Measurements from ENCODE around the gene CHRNA5.

The CHRNA5 gene

DNA sequence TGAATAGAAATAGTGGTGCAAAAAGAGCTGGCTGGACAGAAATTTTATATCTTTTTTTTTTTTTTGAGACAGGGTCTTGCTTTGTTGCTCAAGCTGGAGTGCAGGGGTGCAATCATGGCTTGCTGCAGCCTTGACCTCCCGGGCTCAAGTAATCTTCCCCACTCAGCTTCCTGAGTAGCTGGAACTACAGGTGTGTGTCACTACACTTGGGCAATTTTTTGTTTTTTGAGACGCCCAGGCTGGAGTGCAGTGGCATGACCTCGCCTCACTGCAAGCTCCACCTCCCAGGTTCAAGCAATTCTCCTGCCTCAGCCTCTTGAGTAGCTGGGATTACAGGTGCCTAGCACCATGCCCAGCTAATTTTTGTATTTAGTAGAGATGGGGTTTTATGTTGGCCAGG, 33.0 kb downstream of the CHRNA5 start:
- H3K27me3 ChIP-seq (ENCODE audit: insufficient read depth, low read length): peaks cover 8% of the 10 kb centered on the region; the same call in 1 of the 2 replicates

DNA sequence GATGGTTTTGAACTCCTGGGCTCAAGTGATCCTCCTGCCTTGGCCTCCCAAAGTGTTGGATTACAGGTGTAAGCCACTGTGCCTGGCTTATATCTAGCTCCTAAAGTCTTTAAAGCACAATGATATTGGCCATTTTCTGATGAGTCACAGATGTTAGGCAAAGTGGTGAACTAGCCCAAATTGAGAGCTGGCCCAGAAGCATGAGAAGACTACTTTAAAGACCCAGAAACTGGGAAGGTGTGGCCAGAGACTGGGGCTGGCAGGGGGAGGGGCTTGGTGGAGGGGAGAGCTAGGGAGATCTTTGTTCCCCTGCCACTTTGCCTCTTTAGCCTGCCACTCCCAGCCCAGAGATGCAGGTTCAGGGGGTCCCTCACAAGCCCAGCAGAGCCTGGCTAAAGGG, 33.9 kb downstream of the CHRNA5 start:
- Histone ChIP-seq H3K27ac (ENCODE audit: low read depth, low read length, poor library complexity, severe bottlenecking) (no peak overlapping the region), H3K4me1 (ENCODE audit: insufficient read depth, low read length, severe bottlenecking) (no peaks in the 10 kb centered on the region), H3K4me2 (ENCODE audit: low read length) (no peak overlapping the region), H3F3A (ENCODE audit: insufficient read depth, low read length) (no peaks in the 10 kb centered on the region), H3K9me3 (ENCODE audit: low read length) (no peaks in the 10 kb centered on the region), H3K9ac (ENCODE audit: low read length) (no peak overlapping the region), H2AFZ (ENCODE audit: low read length) (no peak overlapping the region), H3K79me2 (ENCODE audit: insufficient read depth, low read length) (no peaks in the 10 kb centered on the region), H3K27me3 (ENCODE audit: insufficient read depth, low read length) (peaks cover 8% of the 10 kb centered on the region; the same call in 1 of the 2 replicates), H3K36me3 (ENCODE audit: insufficient read depth, low read length) (no peaks in the 10 kb centered on the region), H3K9me2 (ENCODE audit: low read depth, low read length) (no peaks in the 10 kb centered on the region), H4K20me1 (ENCODE audit: insufficient read depth, low read length) (no peaks in the 10 kb centered on the region), H3K4me3 (ENCODE audit: low read depth, low read length, poor library complexity, severe bottlenecking) (no peak overlapping the region)
- TF ChIP-seq, protein P1, sequence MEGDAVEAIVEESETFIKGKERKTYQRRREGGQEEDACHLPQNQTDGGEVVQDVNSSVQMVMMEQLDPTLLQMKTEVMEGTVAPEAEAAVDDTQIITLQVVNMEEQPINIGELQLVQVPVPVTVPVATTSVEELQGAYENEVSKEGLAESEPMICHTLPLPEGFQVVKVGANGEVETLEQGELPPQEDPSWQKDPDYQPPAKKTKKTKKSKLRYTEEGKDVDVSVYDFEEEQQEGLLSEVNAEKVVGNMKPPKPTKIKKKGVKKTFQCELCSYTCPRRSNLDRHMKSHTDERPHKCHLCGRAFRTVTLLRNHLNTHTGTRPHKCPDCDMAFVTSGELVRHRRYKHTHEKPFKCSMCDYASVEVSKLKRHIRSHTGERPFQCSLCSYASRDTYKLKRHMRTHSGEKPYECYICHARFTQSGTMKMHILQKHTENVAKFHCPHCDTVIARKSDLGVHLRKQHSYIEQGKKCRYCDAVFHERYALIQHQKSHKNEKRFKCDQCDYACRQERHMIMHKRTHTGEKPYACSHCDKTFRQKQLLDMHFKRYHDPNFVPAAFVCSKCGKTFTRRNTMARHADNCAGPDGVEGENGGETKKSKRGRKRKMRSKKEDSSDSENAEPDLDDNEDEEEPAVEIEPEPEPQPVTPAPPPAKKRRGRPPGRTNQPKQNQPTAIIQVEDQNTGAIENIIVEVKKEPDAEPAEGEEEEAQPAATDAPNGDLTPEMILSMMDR (IDR thresholded peaks at IDR 0.05; ENCODE audit: low read length): no peak
- TF ChIP-seq EZH2 (IDR thresholded peaks at IDR 0.05; ENCODE audit: borderline replicate concordance, low read length): no peak

More for the DNA sequence above, 33.0 kb downstream of the CHRNA5 start:
- no peak overlapping the region for H3K27ac ChIP-seq (ENCODE audit: low read depth, low read length, poor library complexity, severe bottlenecking)
- H3K9ac ChIP-seq (ENCODE audit: low read length): no peak overlapping the region
- H3K9me2 ChIP-seq (ENCODE audit: low read depth, low read length): no peaks in the 10 kb centered on the region
- TF ChIP-seq EZH2 (IDR thresholded peaks at IDR 0.05; ENCODE audit: borderline replicate concordance, low read length): no peak
- TF ChIP-seq, protein P1 (IDR thresholded peaks at IDR 0.05; ENCODE audit: low read length): no peak
- no peaks in the 10 kb centered on the region for H3K4me1 ChIP-seq (ENCODE audit: insufficient read depth, low read length, severe bottlenecking)
- no peak overlapping the region for H2AFZ ChIP-seq (ENCODE audit: low read length)
- H3F3A ChIP-seq (ENCODE audit: insufficient read depth, low read length): no peaks in the 10 kb centered on the region
- no peaks in the 10 kb centered on the region for H3K79me2 ChIP-seq (ENCODE audit: insufficient read depth, low read length)
- H3K4me3 ChIP-seq (ENCODE audit: low read depth, low read length, poor library complexity, severe bottlenecking): no peak overlapping the region
- H3K9me3 ChIP-seq (ENCODE audit: low read length): no peaks in the 10 kb centered on the region
- H4K20me1 ChIP-seq (ENCODE audit: insufficient read depth, low read length): no peaks in the 10 kb centered on the region
- H3K36me3 ChIP-seq (ENCODE audit: insufficient read depth, low read length): no peaks in the 10 kb centered on the region
- H3K4me2 ChIP-seq (ENCODE audit: low read length): no peak overlapping the region

DNA sequence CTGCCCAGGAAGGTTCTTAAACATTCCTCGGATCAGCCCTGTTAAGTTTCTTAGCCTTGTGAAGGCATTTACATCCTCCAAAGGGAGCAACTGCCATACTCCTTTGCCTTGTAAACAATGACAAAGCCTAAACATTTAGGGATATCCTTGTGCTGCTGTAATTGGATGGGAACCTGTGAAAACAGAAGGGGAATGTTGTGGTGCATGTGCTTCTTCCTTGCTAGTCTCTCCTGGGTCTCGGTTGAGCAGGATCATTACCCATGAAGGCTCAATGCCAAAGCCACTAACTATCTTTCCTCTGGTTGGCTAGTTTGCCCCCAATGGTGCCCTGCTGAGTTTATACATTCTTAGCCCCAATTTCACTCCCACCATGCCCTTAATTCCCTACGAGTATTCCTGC, 38.1 kb downstream of the CHRNA5 start:
- H3F3A ChIP-seq (ENCODE audit: insufficient read depth, low read length): no peaks in the 10 kb centered on the region
- H3K4me3 ChIP-seq (ENCODE audit: low read depth, low read length, poor library complexity, severe bottlenecking): no peak overlapping the region
- H3K4me1 ChIP-seq (ENCODE audit: insufficient read depth, low read length, severe bottlenecking): no peaks in the 10 kb centered on the region
- TF ChIP-seq EZH2 (IDR thresholded peaks at IDR 0.05; ENCODE audit: borderline replicate concordance, low read length): no peak
- TF ChIP-seq, protein P1 (IDR thresholded peaks at IDR 0.05; ENCODE audit: low read length): no peak
- no peak overlapping the region for H3K4me2 ChIP-seq (ENCODE audit: low read length)
- no peaks in the 10 kb centered on the region for H3K36me3 ChIP-seq (ENCODE audit: insufficient read depth, low read length)
- H3K79me2 ChIP-seq (ENCODE audit: insufficient read depth, low read length): no peaks in the 10 kb centered on the region
- no peak overlapping the region for H3K9ac ChIP-seq (ENCODE audit: low read length)
- H3K9me3 ChIP-seq (ENCODE audit: low read length): no peaks in the 10 kb centered on the region
- H3K27ac ChIP-seq (ENCODE audit: low read depth, low read length, poor library complexity, severe bottlenecking): no peak overlapping the region
- H4K20me1 ChIP-seq (ENCODE audit: insufficient read depth, low read length): no peaks in the 10 kb centered on the region
- no peaks in the 10 kb centered on the region; the same call in 1 of the 2 replicates for H3K27me3 ChIP-seq (ENCODE audit: insufficient read depth, low read length)
- no peak overlapping the region for H2AFZ ChIP-seq (ENCODE audit: low read length)
- no peaks in the 10 kb centered on the region for H3K9me2 ChIP-seq (ENCODE audit: low read depth, low read length)
